Adrenal gland (tissue), 5 donors: ENCODE measurements around the gene CALR3.

ENCODE experiments used
- POLR2A ChIP-seq, 2 donors: fragments of 450-650 bp; IDR thresholded peaks; one replicate each; pipeline ENCODE4 v1.6.1; 2017; ENCODE audit warnings: antibody characterized with exemption in 2 of 2, mild to moderate bottlenecking in 2 of 2, moderate library complexity in 1 of 2
- TF ChIP-seq, protein P1 (sequence below), 6 experiments: fragments of 450-650 bp in 4 of 6; fragments of 200-600 bp in 2 of 6; sonication (generic) in 1 of 6; IDR thresholded peaks; 1 replicate in 5 of 6; 2 replicates in 1 of 6; pipeline versions ENCODE4 v1.5.1 to v1.8.0; 2016 to 2021; ENCODE audit warnings: antibody characterized with exemption in 6 of 6, mild to moderate bottlenecking in 2 of 6, moderate library complexity in 1 of 6
- donor health status: DM: no; HTN: no; CAD: no.

DNA sequence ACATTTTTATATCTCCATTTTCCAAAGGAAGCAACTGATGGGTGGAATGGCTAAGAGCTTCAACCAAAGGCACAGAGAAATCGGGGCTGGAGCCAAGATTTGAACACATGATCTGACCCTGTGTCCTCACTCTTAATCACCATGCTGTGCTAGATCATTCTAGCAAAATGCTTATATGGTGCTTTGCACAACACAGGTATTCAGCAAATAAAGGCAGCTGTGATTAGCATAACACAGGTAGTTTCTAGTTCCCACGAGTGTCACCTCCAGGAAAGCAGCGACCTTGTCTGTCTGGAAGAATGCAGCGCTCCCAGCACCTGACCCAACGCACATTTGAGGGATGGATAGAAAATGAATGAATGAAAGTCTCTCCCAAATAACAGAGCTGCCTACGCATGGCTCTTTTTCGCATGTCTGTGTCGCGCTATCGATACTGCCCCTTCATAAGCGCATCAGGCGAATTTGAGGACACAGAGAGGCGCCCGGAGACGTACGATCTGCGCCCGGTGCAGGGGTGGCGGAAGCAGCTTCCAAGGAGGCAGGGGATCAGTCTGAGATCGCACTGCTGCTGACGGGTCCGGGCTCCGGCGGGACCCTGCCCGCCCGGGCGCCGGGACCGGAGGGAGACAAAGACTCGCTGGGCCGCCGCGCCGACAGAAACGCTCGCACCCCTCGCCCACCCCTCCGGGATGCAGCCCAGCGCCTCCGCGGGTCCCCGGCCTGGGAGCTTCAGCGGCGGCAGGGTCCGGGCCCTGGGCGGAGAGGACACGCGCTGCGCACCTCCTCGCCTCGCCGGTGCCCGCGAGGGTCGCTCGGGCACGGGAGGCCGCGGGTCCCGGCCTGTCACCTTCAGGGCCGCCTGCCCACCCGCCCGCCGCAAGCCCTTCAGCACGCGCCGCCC lies 24.8 kb downstream of the CALR3 start:
- TF ChIP-seq, protein P1, sequence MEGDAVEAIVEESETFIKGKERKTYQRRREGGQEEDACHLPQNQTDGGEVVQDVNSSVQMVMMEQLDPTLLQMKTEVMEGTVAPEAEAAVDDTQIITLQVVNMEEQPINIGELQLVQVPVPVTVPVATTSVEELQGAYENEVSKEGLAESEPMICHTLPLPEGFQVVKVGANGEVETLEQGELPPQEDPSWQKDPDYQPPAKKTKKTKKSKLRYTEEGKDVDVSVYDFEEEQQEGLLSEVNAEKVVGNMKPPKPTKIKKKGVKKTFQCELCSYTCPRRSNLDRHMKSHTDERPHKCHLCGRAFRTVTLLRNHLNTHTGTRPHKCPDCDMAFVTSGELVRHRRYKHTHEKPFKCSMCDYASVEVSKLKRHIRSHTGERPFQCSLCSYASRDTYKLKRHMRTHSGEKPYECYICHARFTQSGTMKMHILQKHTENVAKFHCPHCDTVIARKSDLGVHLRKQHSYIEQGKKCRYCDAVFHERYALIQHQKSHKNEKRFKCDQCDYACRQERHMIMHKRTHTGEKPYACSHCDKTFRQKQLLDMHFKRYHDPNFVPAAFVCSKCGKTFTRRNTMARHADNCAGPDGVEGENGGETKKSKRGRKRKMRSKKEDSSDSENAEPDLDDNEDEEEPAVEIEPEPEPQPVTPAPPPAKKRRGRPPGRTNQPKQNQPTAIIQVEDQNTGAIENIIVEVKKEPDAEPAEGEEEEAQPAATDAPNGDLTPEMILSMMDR (IDR thresholded peaks at IDR 0.05), result no peak
- TF ChIP-seq POLR2A (IDR thresholded peaks at IDR 0.05), result no peak
